Upper lobe of left lung (tissue), 4 donors: Measurements from ENCODE around the gene KCNJ11.

ENCODE experiments used
- CTCF ChIP-seq, 6 experiments: fragments of 450-650 bp in 4 of 6; fragments of 200-600 bp in 2 of 6; sonication (generic) in 2 of 6; IDR thresholded peaks; one replicate each; pipeline ENCODE4 v1.5.1; 2016 to 2019; ENCODE audit warnings: antibody characterized with exemption in 6 of 6
- EP300 ChIP-seq, 4 donors: sonication (generic); formaldehyde crosslinking; IDR thresholded peaks; one replicate each; pipeline ENCODE4 v1.5.1; 2017; ENCODE audit warnings: antibody characterized with exemption in 4 of 4, control low read depth in 2 of 4
- POLR2A ChIP-seq, 4 donors: fragments of 450-650 bp; IDR thresholded peaks; one replicate each; pipeline ENCODE4 v1.5.1; 2016 to 2017; ENCODE audit warnings: antibody characterized with exemption in 4 of 4, mild to moderate bottlenecking in 2 of 4
- POLR2AphosphoS5 ChIP-seq, 2 donors: sonication (generic); formaldehyde crosslinking; IDR thresholded peaks; one replicate each; pipeline ENCODE4 v1.5.1; 2017; ENCODE audit warnings: antibody characterized with exemption in 2 of 2

GRCh38 chr11:17385492-17385891 lies 3.0 kb downstream of the KCNJ11 start:
- no peak for TF ChIP-seq POLR2A (IDR thresholded peaks at IDR 0.05)
- no peak for TF ChIP-seq CTCF (IDR thresholded peaks at IDR 0.05)
- TF ChIP-seq POLR2AphosphoS5 (IDR thresholded peaks at IDR 0.05), result no peak
- TF ChIP-seq EP300 (IDR thresholded peaks at IDR 0.05), result no peak
